Adrenal gland (tissue), 12 donors: Measurements from ENCODE around the gene KRTAP5-2. TPM values are rescaled to one million over a fixed set of nuclear protein-coding genes. Genes with fewer than 3 reads are reported as not detected.

Source experiments
- DNase-seq, 7 donors: peaks; one replicate each; pipeline ENCODE4 v3.0.0-alpha.2; 2019 to 2020
- H3K27ac ChIP-seq, 5 donors: fragments of 200-600 bp; sonication (generic) in 4 of 5; 1 replicate in 3 of 5; 2 replicates in 2 of 5; pipeline versions ENCODE4 v1.5.1 to v1.8.0; 2016 to 2020; ENCODE audit warnings: mild to moderate bottlenecking in 1 of 5
- H3K27me3 ChIP-seq: fragments of 200-600 bp; 2 replicates; pipeline ENCODE4 v1.8.0; 2021
- H3K36me3 ChIP-seq, 2 donors: fragments of 200-600 bp; replicated peaks in 1 of 2; 1 replicate in 1 of 2; 2 replicates in 1 of 2; pipeline versions ENCODE4 v1.5.1 to v1.8.0; 2018 to 2022
- H3K4me1 ChIP-seq, 2 donors: fragments of 200-600 bp; replicated peaks in 1 of 2; 1 replicate in 1 of 2; 2 replicates in 1 of 2; pipeline versions ENCODE4 v1.5.1 to v1.8.0; 2018 to 2021
- H3K4me3 ChIP-seq, 4 donors: fragments of 200-600 bp; sonication (generic) in 3 of 4; one replicate each; pipeline ENCODE4 v1.5.1; 2016 to 2018
- H3K9me3 ChIP-seq, 3 donors: fragments of 200-600 bp; sonication (generic) in 1 of 3; replicated peaks in 1 of 3; 1 replicate in 2 of 3; 2 replicates in 1 of 3; pipeline versions ENCODE4 v1.5.1 to v1.8.0; 2016 to 2021
- CTCF ChIP-seq, 6 experiments: fragments of 450-650 bp in 4 of 6; fragments of 200-600 bp in 2 of 6; sonication (generic) in 1 of 6; IDR thresholded peaks; 1 replicate in 5 of 6; 2 replicates in 1 of 6; pipeline versions ENCODE4 v1.5.1 to v1.8.0; 2016 to 2021; ENCODE audit warnings: antibody characterized with exemption in 6 of 6, mild to moderate bottlenecking in 2 of 6, moderate library complexity in 1 of 6
- POLR2A ChIP-seq, 2 donors: fragments of 450-650 bp; IDR thresholded peaks; one replicate each; pipeline ENCODE4 v1.6.1; 2017; ENCODE audit warnings: antibody characterized with exemption in 2 of 2, mild to moderate bottlenecking in 2 of 2, moderate library complexity in 1 of 2
- WGBS, 4 donors: extraction: QIAGEN DNeasy Blood & Tissue Kit in 2 of 4; methylation state at CpG; one replicate each; pipeline versions ENCODE4 v1.1.5 to v1.1.7; 2013 to 2017; 5-methylcytosine and 5-hydroxymethylcytosine counted together
- intact Hi-C, 2 donors: fragments of 100-400 bp; cut with DNase I; formaldehyde crosslinking; loops; one replicate each; pipeline versions ENCODE4 v1.14.1 to v1.15.0; 2022 to 2023
- polyA plus RNA-seq, 3 donors: library from polyadenylated mRNA; stranded (reverse); fragments of 200-250 nt in 2 of 3; fragments of 350-450 nt in 1 of 3; fragmentation: Illumina TruSeq in 1 of 3; extraction: RNeasy Lipid Tissue Mini Kit (QIAGEN cat#74804) in 1 of 3; gene quantifications; one replicate each; pipeline ENCODE4 v1.2.3, GENCODE V29; 2013 to 2014
- total RNA-seq, 9 donors: library from RNA; depleted of rRNA in 4 of 9; stranded (reverse); fragments of >200 nt in 4 of 9; fragments of 120-200 nt in 1 of 9; fragmentation: NEBNext Ultra II Directional in 1 of 9; extraction: Animal tissue kit (Norgen Biotek cat#: 25700) in 1 of 9; gene quantifications; one replicate each; pipeline versions ENCODE4 v1.1.0 to v1.2.4, GENCODE V29; 2013 to 2023
- donor health status: healthy with polysubstance abuse.
- donor health status: Bipolar disorder and iron deficiency.
- donor health status: DM: yes; HTN: yes; CAD: no.
- donor health status: DM: no; HTN: no; CAD: no.
- donor health status: DM: no; HTN: no; CAD: no.
- donor health status: DM: yes; HTN: yes; CAD: no.

The KRTAP5-2 gene
- total and polyA plus RNA-seq, 12 donors: not detected

- 75 to 91% (median 79%) methylated on average over 2 of the region's 2 CpGs for WGBS, 4 donors
- no peak for TF ChIP-seq CTCF (IDR thresholded peaks at IDR 0.05)
- TF ChIP-seq POLR2A (IDR thresholded peaks at IDR 0.05): no peak
- no peak for DNase-seq
- Histone ChIP-seq H3K36me3 (no peaks in the 10 kb centered on the region), H3K4me3 (no peak overlapping the region), H3K27ac (no peak overlapping the region), H3K4me1 (no peaks in the 10 kb centered on the region), H3K27me3 (peaks cover 14% of the 10 kb centered on the region), H3K9me3 (no peaks in the 10 kb centered on the region)
- intact Hi-C loops: no loop called here
Measured at GRCh38 chr11:1637628-1638027, 39.5 kb upstream of the KRTAP5-2 start.

DNA sequence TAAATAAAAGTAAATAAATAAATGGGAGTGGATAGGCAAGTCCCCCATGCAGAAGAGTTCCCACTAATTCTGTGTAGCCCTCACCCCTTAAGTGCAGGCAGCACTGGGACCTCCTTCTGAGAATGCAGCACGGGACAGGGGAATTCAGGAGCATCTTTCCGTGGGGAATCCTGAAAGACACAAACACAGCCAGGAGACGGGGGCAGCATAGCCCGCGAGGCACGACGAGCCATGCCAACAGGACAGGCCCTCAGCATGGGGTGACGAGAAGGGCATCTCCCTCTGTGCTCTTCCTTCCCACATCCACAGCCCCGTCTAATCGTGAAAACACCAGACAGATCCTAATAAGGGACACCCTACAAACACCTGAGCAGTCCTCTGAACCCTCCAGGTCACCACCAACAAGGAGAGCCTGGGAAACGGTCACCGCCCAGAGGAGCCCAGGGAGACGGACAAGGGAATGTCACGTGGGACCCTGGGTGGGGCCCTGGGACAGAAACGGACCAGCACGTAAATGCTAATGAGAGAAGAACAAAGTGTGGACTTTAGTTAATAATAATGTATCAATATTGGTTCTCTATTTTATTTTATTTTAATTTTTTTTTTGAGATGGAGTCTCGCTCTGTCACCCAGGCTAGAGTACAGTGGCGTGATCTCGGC lies 38.3 kb upstream of the KRTAP5-2 start:
- intact Hi-C loops: no loop called here
- WGBS, 4 donors: 83 to 91% (median 85%) methylated on average over 18 to 19 of the region's 19 CpGs
- TF ChIP-seq POLR2A (IDR thresholded peaks at IDR 0.05): no peak
- TF ChIP-seq CTCF (IDR thresholded peaks at IDR 0.05): no peak
- DNase-seq: no peak
- Histone ChIP-seq H3K4me1 (no peaks in the 10 kb centered on the region), H3K9me3 (no peaks in the 10 kb centered on the region), H3K36me3 (no peaks in the 10 kb centered on the region), H3K27ac (no peak overlapping the region), H3K27me3 (peaks cover 15% of the 10 kb centered on the region), H3K4me3 (no peak overlapping the region)

GRCh38 chr11:1633864-1634263 lies 35.8 kb upstream of the KRTAP5-2 start:
- Histone ChIP-seq H3K9me3 (no peaks in the 10 kb centered on the region), H3K4me1 (no peaks in the 10 kb centered on the region), H3K27ac (no peak overlapping the region), H3K36me3 (no peaks in the 10 kb centered on the region), H3K4me3 (no peak overlapping the region), H3K27me3 (peaks cover 14% of the 10 kb centered on the region)
- TF ChIP-seq POLR2A (IDR thresholded peaks at IDR 0.05) (no peak), CTCF (IDR thresholded peaks at IDR 0.05) (no peak)
- WGBS, 4 donors: 82 to 84% (median 83%) methylated on average over 10 of the region's 10 CpGs
- no peak for DNase-seq
- intact Hi-C loops: no loop called here

- H3K27ac ChIP-seq: no peak overlapping the region
- H3K4me3 ChIP-seq: no peak overlapping the region
- no peak for TF ChIP-seq POLR2A (IDR thresholded peaks at IDR 0.05)
- TF ChIP-seq CTCF (IDR thresholded peaks at IDR 0.05): no peak
- H3K4me1 ChIP-seq: no peaks in the 10 kb centered on the region
- no peaks in the 10 kb centered on the region for H3K9me3 ChIP-seq
- DNase-seq: no peak
- peaks cover 22% of the 10 kb centered on the region for H3K27me3 ChIP-seq
- H3K36me3 ChIP-seq: no peaks in the 10 kb centered on the region
- WGBS, 4 donors: 60 to 66% (median 62%) methylated on average over 6 to 11 of the region's 11 CpGs
- intact Hi-C loops: no loop called here
Measured at GRCh38 chr11:1632053-1632714, 34.1 kb upstream of the KRTAP5-2 start.
